Central memory CD8-positive, alpha-beta T cell (primary cell): Measurements from ENCODE around the gene MOSMO.
A peak's percentile ranks its signal among the peaks of the same experiment; 100 is the strongest.
"Not testable (repeated sequence)": the region's sequence is repeated elsewhere in the genome, so short reads cannot be mapped to it uniquely, and the experiment has no call there.

ENCODE experiments used
- ATAC-seq: fragments of 150-1000 bp; cut with Tn5 transposase; replicated peaks from 2 replicates; pipeline ENCODE4 v1.10.0; 2022; ENCODE audit warnings: mild to moderate bottlenecking, moderate FRiP score, moderate number of reproducible peaks; ENCODE audit not compliant: poor library complexity, severe bottlenecking; ENCODE audit errors: extremely low read depth
- DNase-seq, 2 donors: peaks; one replicate each; pipeline ENCODE4 v3.0.0; 2021; ENCODE audit warnings: low spot score in 2 of 2
- H3K27ac Mint-ChIP-seq: one replicate; pipeline ENCODE4 v1.8.0; 2022; ENCODE audit warnings: low read depth, mild to moderate bottlenecking, moderate library complexity, mixed read lengths
- H3K27me3 Mint-ChIP-seq: one replicate; pipeline ENCODE4 v1.8.0; 2022; ENCODE audit warnings: mixed read lengths
- H3K36me3 Mint-ChIP-seq: one replicate; pipeline ENCODE4 v1.8.0; 2022; ENCODE audit warnings: mild to moderate bottlenecking, moderate library complexity, mixed read lengths; ENCODE audit not compliant: insufficient read depth
- H3K4me1 Mint-ChIP-seq: one replicate; pipeline ENCODE4 v1.8.0; 2022; ENCODE audit warnings: mixed read lengths
- H3K4me3 Mint-ChIP-seq: one replicate; pipeline ENCODE4 v1.8.0; 2022; ENCODE audit warnings: mild to moderate bottlenecking, moderate library complexity, mixed read lengths
- H3K9me3 Mint-ChIP-seq: one replicate; pipeline ENCODE4 v1.8.0; 2022; ENCODE audit warnings: mixed read lengths

The MOSMO gene

DNA sequence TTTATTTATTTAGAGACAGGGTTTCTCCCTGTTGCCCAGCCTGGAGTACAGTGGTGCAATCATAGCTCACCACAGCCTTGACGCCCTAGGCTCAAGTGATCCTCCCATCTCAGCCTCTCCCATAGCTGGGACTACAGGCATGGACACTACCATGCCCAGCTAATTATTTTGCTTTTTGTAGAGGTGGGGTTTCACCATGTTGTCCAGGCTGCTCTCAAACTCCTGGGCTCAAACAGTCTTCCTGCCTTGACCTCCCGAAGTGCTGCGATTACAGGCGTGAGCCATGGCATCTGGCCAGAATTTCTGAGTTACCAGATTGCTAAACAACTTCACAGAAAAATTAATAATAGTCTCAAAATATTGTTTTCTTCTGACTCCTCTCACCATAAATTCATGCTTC lies 21.7 kb downstream of the MOSMO start:
- H3K27me3 Mint-ChIP-seq: no peaks in the 10 kb centered on the region
- peak overlapping the region; percentile 0 for H3K27ac Mint-ChIP-seq
- H3K36me3 Mint-ChIP-seq: peaks cover 2% of the 10 kb centered on the region
- H3K9me3 Mint-ChIP-seq: no peaks in the 10 kb centered on the region
- no peak for ATAC-seq
- peaks cover 50% of the 10 kb centered on the region for H3K4me1 Mint-ChIP-seq
- no peak for DNase-seq
- no peak overlapping the region for H3K4me3 Mint-ChIP-seq

GRCh38 chr16:22030087-22030812 lies 22.3 kb downstream of the MOSMO start:
- no peaks in the 10 kb centered on the region for H3K9me3 Mint-ChIP-seq
- peaks cover 50% of the 10 kb centered on the region for H3K4me1 Mint-ChIP-seq
- ATAC-seq (no peak), DNase-seq (no peak)
- peaks cover 2% of the 10 kb centered on the region for H3K36me3 Mint-ChIP-seq
- no peaks in the 10 kb centered on the region for H3K27me3 Mint-ChIP-seq
- peak overlapping the region; percentile 0 for H3K27ac Mint-ChIP-seq
- H3K4me3 Mint-ChIP-seq: no peak overlapping the region

GRCh38 chr16:22031483-22032083 lies 23.7 kb downstream of the MOSMO start:
- H3K27ac Mint-ChIP-seq: no peak overlapping the region
- H3K36me3 Mint-ChIP-seq: peaks cover 2% of the 10 kb centered on the region
- no peak for ATAC-seq
- peaks cover 40% of the 10 kb centered on the region for H3K4me1 Mint-ChIP-seq
- H3K4me3 Mint-ChIP-seq: no peak overlapping the region
- no peak for DNase-seq
- no peaks in the 10 kb centered on the region for H3K9me3 Mint-ChIP-seq
- H3K27me3 Mint-ChIP-seq: no peaks in the 10 kb centered on the region

- Mint-ChIP-seq H3K27ac (no peak overlapping the region), H3K4me3 (no peak overlapping the region), H3K4me1 (peaks cover 27% of the 10 kb centered on the region), H3K36me3 (peaks cover 2% of the 10 kb centered on the region), H3K27me3 (no peaks in the 10 kb centered on the region), H3K9me3 (no peaks in the 10 kb centered on the region)
- no peak for ATAC-seq
- no peak for DNase-seq
Measured at GRCh38 chr16:22034503-22034902, 26.6 kb downstream of the MOSMO start.

GRCh38 chr16:22035153-22035552 lies 27.2 kb downstream of the MOSMO start:
- ATAC-seq: no peak
- Mint-ChIP-seq H3K4me1 (peaks cover 21% of the 10 kb centered on the region), H3K36me3 (peaks cover 2% of the 10 kb centered on the region)

DNA sequence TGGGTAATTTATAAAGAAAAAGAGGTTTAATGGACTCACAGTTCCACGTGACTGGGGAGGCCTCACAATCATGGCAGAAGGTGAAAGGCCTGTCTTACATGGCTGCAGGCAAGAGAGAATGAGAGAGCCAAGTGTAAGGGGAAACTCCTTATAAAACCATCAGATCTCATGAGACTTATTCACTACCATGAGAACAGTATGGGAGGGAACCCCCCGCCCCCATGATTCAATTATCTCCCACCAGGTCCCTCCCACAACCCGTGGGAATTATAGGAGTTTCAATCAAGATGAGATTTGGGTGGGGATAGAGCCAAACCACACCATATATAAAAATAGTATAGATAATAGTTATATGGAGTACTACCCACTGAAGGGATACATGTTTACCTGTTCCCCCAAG lies 36.0 kb downstream of the MOSMO start:
- H3K9me3 Mint-ChIP-seq, H3K27ac Mint-ChIP-seq, DNase-seq, H3K4me1 Mint-ChIP-seq, H3K27me3 Mint-ChIP-seq, H3K36me3 Mint-ChIP-seq, H3K4me3 Mint-ChIP-seq, ATAC-seq: not testable (repeated sequence)

More at GRCh38 chr16:22035153-22035552, 27.2 kb downstream of the MOSMO start:
- DNase-seq: no peak
- H3K4me3 Mint-ChIP-seq: no peak overlapping the region
- no peak overlapping the region for H3K27ac Mint-ChIP-seq
- no peaks in the 10 kb centered on the region for H3K27me3 Mint-ChIP-seq
- H3K9me3 Mint-ChIP-seq: no peaks in the 10 kb centered on the region

GRCh38 chr16:22045888-22046287 lies 38.0 kb downstream of the MOSMO start:
- H3K36me3 Mint-ChIP-seq, H3K4me1 Mint-ChIP-seq, DNase-seq, H3K9me3 Mint-ChIP-seq, H3K27me3 Mint-ChIP-seq, H3K27ac Mint-ChIP-seq, ATAC-seq, H3K4me3 Mint-ChIP-seq: not testable (repeated sequence)

DNA sequence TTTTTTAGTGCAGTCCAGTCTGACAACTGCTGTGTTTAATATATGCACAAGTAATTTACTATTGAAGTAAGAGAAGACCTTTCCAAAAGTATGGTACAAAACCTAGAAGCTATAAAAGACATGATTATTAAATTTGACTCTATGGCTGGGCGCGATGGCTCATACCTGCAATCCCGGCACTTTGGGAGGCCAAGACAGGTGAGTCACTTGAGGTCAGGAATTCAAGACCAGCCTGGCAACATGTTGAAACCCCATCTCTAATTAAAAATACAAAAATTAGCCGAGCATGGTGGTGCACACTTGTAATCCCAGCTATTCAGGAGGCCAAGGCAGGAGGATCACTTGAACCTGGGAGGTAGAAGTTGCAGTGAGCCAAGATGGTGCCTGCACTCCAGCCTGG lies 43.1 kb downstream of the MOSMO start:
- Mint-ChIP-seq H3K4me1 (peaks cover 19% of the 10 kb centered on the region), H3K4me3 (no peak overlapping the region)

DNA sequence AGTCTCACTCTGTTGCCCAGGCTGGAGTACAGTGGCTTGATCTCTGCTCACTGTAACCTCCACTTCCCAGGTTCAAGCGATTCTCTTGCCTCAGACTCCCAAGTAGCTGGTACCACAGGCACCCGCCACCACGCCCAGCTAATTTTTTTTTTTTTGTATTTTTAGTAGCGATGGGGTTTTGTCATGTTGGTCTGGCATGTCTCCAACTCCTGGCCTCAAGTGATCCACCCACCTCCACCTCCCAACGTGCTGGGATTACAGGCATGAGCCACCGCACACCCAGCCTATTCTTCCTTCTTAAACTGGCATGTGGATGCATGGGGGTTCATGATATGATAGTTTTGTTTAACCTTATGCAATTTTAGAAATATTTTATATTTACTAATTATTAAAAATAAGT lies 45.1 kb downstream of the MOSMO start:
- Mint-ChIP-seq H3K4me3 (no peak overlapping the region), H3K36me3 (peaks cover 1% of the 10 kb centered on the region), H3K27ac (no peak overlapping the region), H3K27me3 (no peaks in the 10 kb centered on the region), H3K4me1 (peaks cover 19% of the 10 kb centered on the region), H3K9me3 (no peaks in the 10 kb centered on the region)
- DNase-seq: no peak
- no peak for ATAC-seq

More for the DNA sequence above, 43.1 kb downstream of the MOSMO start:
- H3K9me3 Mint-ChIP-seq: no peaks in the 10 kb centered on the region
- ATAC-seq: no peak
- no peaks in the 10 kb centered on the region for H3K27me3 Mint-ChIP-seq
- H3K27ac Mint-ChIP-seq: no peak overlapping the region
- peaks cover 1% of the 10 kb centered on the region for H3K36me3 Mint-ChIP-seq
- no peak for DNase-seq

GRCh38 chr16:22053921-22054341 lies 46.0 kb downstream of the MOSMO start:
- Mint-ChIP-seq H3K27ac (peak overlapping the region; percentile 61), H3K4me3 (no peak overlapping the region), H3K36me3 (peaks cover 1% of the 10 kb centered on the region), H3K27me3 (no peaks in the 10 kb centered on the region), H3K4me1 (peaks cover 25% of the 10 kb centered on the region), H3K9me3 (no peaks in the 10 kb centered on the region)
- no peak for DNase-seq
- no peak for ATAC-seq

- peaks cover 1% of the 10 kb centered on the region for H3K36me3 Mint-ChIP-seq
- DNase-seq: no peak
- H3K9me3 Mint-ChIP-seq: no peaks in the 10 kb centered on the region
- peaks cover 30% of the 10 kb centered on the region for H3K4me1 Mint-ChIP-seq
- H3K27me3 Mint-ChIP-seq: no peaks in the 10 kb centered on the region
- no peak for ATAC-seq
- H3K4me3 Mint-ChIP-seq: no peak overlapping the region
- H3K27ac Mint-ChIP-seq: no peak overlapping the region
Measured at GRCh38 chr16:22054847-22055590, 47.1 kb downstream of the MOSMO start.

DNA sequence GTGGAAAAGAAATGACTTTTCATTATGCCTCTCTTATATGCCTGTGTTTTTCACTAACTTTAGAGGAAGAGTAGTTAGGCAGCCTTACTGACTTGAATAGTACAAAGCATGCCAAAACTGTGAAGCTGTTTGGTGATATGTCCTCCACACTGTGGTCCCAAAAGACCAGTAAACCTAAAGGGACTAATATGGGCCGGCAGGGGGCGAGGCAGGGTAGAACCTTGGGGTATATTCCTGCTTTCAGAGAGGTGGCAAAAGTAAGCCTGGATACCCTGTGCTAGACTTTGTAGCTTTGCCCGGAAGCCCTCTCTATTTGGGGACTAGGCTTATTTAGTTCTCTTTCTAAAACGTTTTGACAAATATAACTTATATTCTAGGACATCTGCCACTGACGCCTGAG lies 48.0 kb downstream of the MOSMO start:
- Mint-ChIP-seq H3K9me3 (no peaks in the 10 kb centered on the region), H3K27ac (no peak overlapping the region), H3K27me3 (no peaks in the 10 kb centered on the region), H3K4me1 (peaks cover 30% of the 10 kb centered on the region), H3K36me3 (peaks cover 1% of the 10 kb centered on the region), H3K4me3 (no peak overlapping the region)
- ATAC-seq (no peak), DNase-seq (no peak)
